HepG2 (cell line): ENCODE results near the gene TMEM100. TPM values are rescaled to one million over a fixed set of nuclear protein-coding genes. Genes with fewer than 3 reads are reported as not detected.

Experiments used
- ATAC-seq: fragments of 200-7000 bp; cut with Tn5 transposase; 3 replicates; pipeline ENCODE4 v1.9.1; 2020; ENCODE audit warnings: mild to moderate bottlenecking, moderate library complexity
- BruUV-seq: library from RNA; stranded (reverse); fragments of 400-500 nt; replicated peaks from 2 replicates; lab custom pipeline; 2021; lab: Mats Ljungman, UMichigan
- CTCF ChIA-PET: fragments of 300-600 bp; formaldehyde crosslinking; extraction: SDS; loops from one replicate; lab custom pipeline; 2021; ENCODE audit warnings: low total read pairs, inconsistent platforms, low intra/inter-chr PET ratio; lab: Yijun Ruan, JAX
- POLR2A ChIA-PET: fragments of 350-600 bp; sonication (Branson Sonifier 250); formaldehyde crosslinking; loops from one replicate; lab custom pipeline; 2020; ENCODE audit warnings: antibody characterized with exemption, inconsistent platforms; lab: Yijun Ruan, JAX
- DNase-seq: peaks from one replicate; pipeline ENCODE4 v3.0.0-alpha.2; 2015; ENCODE audit warnings: low spot score
- FAIRE-seq: peaks from 3 replicates; lab custom pipeline; 2011; peaks lifted over from hg19 to GRCh38; lab: Jason Lieb, UNC
- H2AFZ ChIP-seq: one replicate; pipeline ENCODE4 v1.6.1; 2011; ENCODE audit warnings: low read length, inconsistent platforms
- H3K27ac ChIP-seq: fragments of 300-600 bp; 3 replicates; pipeline ENCODE4 v1.8.0; 2011; ENCODE audit warnings: mixed run types, mild to moderate bottlenecking, mixed read lengths, low read length, inconsistent platforms; ENCODE audit not compliant: insufficient read depth; ENCODE audit errors: extremely low read length
- H3K27me3 ChIP-seq, 2 experiments: fragments of 200-600 bp in 1 of 2; 2 replicates in 1 of 2; 3 replicates in 1 of 2; pipeline versions ENCODE4 v1.6.0 to v1.8.0; 2011; ENCODE audit warnings: low read length in 2 of 2, mild to moderate bottlenecking in 2 of 2, moderate library complexity in 2 of 2, inconsistent platforms in 1 of 2; ENCODE audit not compliant: insufficient read depth in 2 of 2, control insufficient read depth in 1 of 2
- H3K36me3 ChIP-seq, 2 experiments: fragments of 200-600 bp in 1 of 2; replicated peaks in 1 of 2; 2 replicates in 1 of 2; 3 replicates in 1 of 2; pipeline versions ENCODE4 v1.5.1 to v1.8.0; 2011; ENCODE audit warnings: low read length in 2 of 2, inconsistent platforms in 1 of 2; ENCODE audit not compliant: insufficient read depth in 2 of 2, control insufficient read depth in 1 of 2
- H3K4me1 ChIP-seq: 2 replicates; pipeline ENCODE4 v1.5.1; 2012; ENCODE audit warnings: low read length, inconsistent platforms; ENCODE audit not compliant: insufficient read depth
- H3K4me2 ChIP-seq: 2 replicates; pipeline ENCODE4 v1.6.0; 2011; ENCODE audit warnings: low read depth, low read length, inconsistent platforms
- H3K4me3 ChIP-seq, 3 experiments: fragments of 200-600 bp in 1 of 3; sonication (generic), shearing (Covaris generic) in 1 of 3; replicated peaks in 1 of 3; 2 replicates each; pipeline ENCODE4 v1.5.1; 2011 to 2016; ENCODE audit warnings: low read length in 3 of 3, inconsistent platforms in 2 of 3, low read depth in 2 of 3, mild to moderate bottlenecking in 2 of 3, control low read depth in 1 of 3, mixed read lengths in 1 of 3; ENCODE audit not compliant: insufficient read depth in 1 of 3
- H3K79me2 ChIP-seq: one replicate; pipeline ENCODE4 v1.6.1; 2011; ENCODE audit warnings: low read length, inconsistent platforms; ENCODE audit not compliant: insufficient read depth
- H3K9ac ChIP-seq: 2 replicates; pipeline ENCODE4 v1.6.0; 2011; ENCODE audit warnings: mild to moderate bottlenecking, low read depth, low read length, inconsistent platforms; ENCODE audit not compliant: insufficient read depth
- H3K9me3 ChIP-seq: 2 replicates; pipeline ENCODE4 v1.5.1; 2012; ENCODE audit warnings: mild to moderate bottlenecking, low read length
- H4K20me1 ChIP-seq: 2 replicates; pipeline ENCODE4 v1.6.0; 2011; ENCODE audit warnings: inconsistent platforms, mild to moderate bottlenecking, low read length, moderate library complexity; ENCODE audit not compliant: insufficient read depth
- GMEB2 ChIP-seq: IDR thresholded peaks from 2 replicates; pipeline ENCODE4 v1.6.1; 2016; ENCODE audit warnings: missing biosample characterization, missing genetic modification reagents, low read depth
- RXRB ChIP-seq: IDR thresholded peaks from 2 replicates; pipeline ENCODE4 v1.6.1; 2016; ENCODE audit warnings: borderline replicate concordance, missing genetic modification reagents, missing compliant biosample characterization
- TERF1 ChIP-seq: sonication (generic); formaldehyde crosslinking; IDR thresholded peaks from 2 replicates; pipeline ENCODE4 v1.8.0; 2022; ENCODE audit warnings: mild to moderate bottlenecking, missing genetic modification reagents, moderate library complexity
- ZNF230 ChIP-seq: sonication (generic); formaldehyde crosslinking; IDR thresholded peaks from 2 replicates; pipeline ENCODE4 v1.4.0; 2020; ENCODE audit warnings: mild to moderate bottlenecking, missing genetic modification reagents
- WGBS: methylation state at CpG from one replicate; pipeline ENCODE4 v1.1.6; 2017; ENCODE audit warnings: low lambda C conversion rate; 5-methylcytosine and 5-hydroxymethylcytosine counted together
- in situ Hi-C: cut with HindIII; loops from 2 replicates; pipeline ENCODE4 v1.10.0; 2017; ENCODE audit warnings: low pct_unique_long_range_greater_than_20kb; ENCODE audit not compliant: extremely low pct_ligation_motif_present
- intact Hi-C: fragments of 100-400 bp; cut with micrococcal nuclease; formaldehyde crosslinking; loops from one replicate; pipeline ENCODE4 v1.10.0; 2022; ENCODE audit not compliant: unreplicated experiment
- polyA plus RNA-seq, 8 experiments: library from polyadenylated mRNA; depleted of rRNA in 3 of 8; stranded (reverse) in 7 of 8; unstranded in 1 of 8; fragments of >200 nt; fragmentation: Illumina TruSeq in 4 of 8; extraction: Trizol in 4 of 8; gene quantifications; 2 replicates each; pipeline versions ENCODE4 v1.2.1 to v1.2.3, GENCODE V29; 2011 to 2016; ENCODE audit warnings: low read depth in 4 of 8, missing spikeins in 1 of 8, mixed read lengths in 1 of 8; ENCODE audit not compliant: insufficient read depth in 1 of 8
- total RNA-seq, 5 experiments: library from RNA; depleted of rRNA; stranded (reverse); fragments of >200 nt; fragmentation: Illumina TruSeq; extraction: Trizol; gene quantifications; 2 replicates each; pipeline ENCODE4 v1.2.3, GENCODE V29; 2016; ENCODE audit warnings: low read depth in 1 of 5
- TF ChIP-seq, protein P1 (sequence below): sonication (generic); formaldehyde crosslinking; IDR thresholded peaks from 2 replicates; pipeline ENCODE4 v1.4.0; 2020; ENCODE audit warnings: mild to moderate bottlenecking, missing genetic modification reagents
- TF ChIP-seq, protein P2 (sequence below): sonication (generic); formaldehyde crosslinking; IDR thresholded peaks from 2 replicates; pipeline ENCODE4 v1.4.0; 2020; ENCODE audit warnings: missing genetic modification reagents
- TF ChIP-seq, protein P3 (sequence below): sonication (generic); formaldehyde crosslinking; IDR thresholded peaks from 2 replicates; pipeline ENCODE4 v1.5.1; 2020; ENCODE audit warnings: mild to moderate bottlenecking, missing genetic modification reagents
- TF ChIP-seq, protein P4 (sequence below): sonication (generic); formaldehyde crosslinking; IDR thresholded peaks from 2 replicates; pipeline ENCODE4 v1.5.1; 2020; ENCODE audit warnings: missing genetic modification reagents, mild to moderate bottlenecking, borderline replicate concordance

TMEM100 gene
- total and polyA plus RNA-seq, 2 of the 13 experiments (the other 11 are each of a cell fraction or from before 2014, with no cell fraction given): not detected

DNA sequence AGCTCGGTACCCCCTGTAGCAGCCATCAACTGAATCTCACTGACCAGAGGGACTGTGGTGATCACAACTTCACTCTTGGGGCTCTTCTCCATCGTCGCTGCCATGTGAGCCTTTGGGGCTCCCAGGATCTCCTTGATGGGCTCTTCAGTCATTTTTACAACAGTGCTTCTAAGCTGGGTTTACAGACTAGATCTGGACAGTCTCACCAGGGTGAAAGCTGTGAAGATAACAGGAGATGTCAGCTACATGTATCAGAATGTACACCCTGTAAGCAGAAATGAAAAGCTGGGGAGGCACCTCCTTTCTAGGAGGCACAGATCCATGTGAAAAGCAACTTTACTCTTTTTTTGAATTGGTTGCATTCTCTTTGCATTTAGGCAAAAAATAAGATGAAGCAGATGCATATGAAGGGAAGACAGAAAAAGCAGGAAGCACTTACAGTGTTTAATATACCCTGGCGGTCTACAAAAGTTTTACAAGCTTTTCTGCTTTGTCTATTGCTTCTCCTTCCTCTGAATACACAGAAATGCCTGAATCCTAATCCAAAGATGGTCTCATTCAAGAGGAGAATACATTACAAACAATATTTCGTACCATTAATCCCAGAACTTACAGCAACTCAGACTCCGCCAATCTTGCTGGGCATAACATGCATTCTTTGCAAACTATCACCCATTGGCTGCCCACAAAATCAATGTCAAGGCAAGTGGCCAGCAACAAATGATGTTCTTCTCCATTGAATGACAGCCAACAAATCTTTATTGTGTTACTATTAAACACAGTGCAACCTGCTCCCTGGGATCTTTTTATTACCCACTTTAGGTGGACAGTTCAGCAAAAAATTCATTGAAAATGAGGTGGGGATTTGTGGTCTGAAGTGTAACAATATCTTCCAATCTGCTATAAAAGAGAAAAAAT, 1.5 kb downstream of the TMEM100 start:
- in situ Hi-C loops (no loop called here), intact Hi-C loops (no loop called here)
- Histone ChIP-seq H3K9me3 (no peaks in the 10 kb centered on the region), H3K27me3 (peaks cover 0 to 46% of the 10 kb centered on the region in 2 experiments; a peak in 3 of 5 replicates), H3K4me2 (no peak overlapping the region), H3K4me3 (no peak overlapping the region), H2AFZ (no peak overlapping the region), H3K4me1 (no peaks in the 10 kb centered on the region), H3K27ac (no peak overlapping the region), H3K79me2 (no peaks in the 10 kb centered on the region), H3K36me3 (no peaks in the 10 kb centered on the region), H3K9ac (no peak overlapping the region), H4K20me1 (no peaks in the 10 kb centered on the region)
- ChIA-PET POLR2A (interaction anchor here (0.5 kb wide), 1 partner anchor 13 kb away, joined by 3 read pairs; no protein-coding TSS in a partner anchor), CTCF (no interaction called here)
- no peak for DNase-seq
- ATAC-seq: no peak
- FAIRE-seq: no peak
- WGBS: 15% methylated on average over 6 of the region's 6 CpGs
- BruUV-seq: no TSS peak
- TF ChIP-seq, protein P1, sequence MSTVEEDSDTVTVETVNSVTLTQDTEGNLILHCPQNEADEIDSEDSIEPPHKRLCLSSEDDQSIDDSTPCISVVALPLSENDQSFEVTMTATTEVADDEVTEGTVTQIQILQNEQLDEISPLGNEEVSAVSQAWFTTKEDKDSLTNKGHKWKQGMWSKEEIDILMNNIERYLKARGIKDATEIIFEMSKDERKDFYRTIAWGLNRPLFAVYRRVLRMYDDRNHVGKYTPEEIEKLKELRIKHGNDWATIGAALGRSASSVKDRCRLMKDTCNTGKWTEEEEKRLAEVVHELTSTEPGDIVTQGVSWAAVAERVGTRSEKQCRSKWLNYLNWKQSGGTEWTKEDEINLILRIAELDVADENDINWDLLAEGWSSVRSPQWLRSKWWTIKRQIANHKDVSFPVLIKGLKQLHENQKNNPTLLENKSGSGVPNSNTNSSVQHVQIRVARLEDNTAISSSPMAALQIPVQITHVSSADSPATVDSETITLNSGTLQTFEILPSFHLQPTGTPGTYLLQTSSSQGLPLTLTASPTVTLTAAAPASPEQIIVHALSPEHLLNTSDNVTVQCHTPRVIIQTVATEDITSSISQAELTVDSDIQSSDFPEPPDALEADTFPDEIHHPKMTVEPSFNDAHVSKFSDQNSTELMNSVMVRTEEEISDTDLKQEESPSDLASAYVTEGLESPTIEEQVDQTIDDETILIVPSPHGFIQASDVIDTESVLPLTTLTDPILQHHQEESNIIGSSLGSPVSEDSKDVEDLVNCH (CRISPR knock-in tag): no peak
- TF ChIP-seq, protein P2, sequence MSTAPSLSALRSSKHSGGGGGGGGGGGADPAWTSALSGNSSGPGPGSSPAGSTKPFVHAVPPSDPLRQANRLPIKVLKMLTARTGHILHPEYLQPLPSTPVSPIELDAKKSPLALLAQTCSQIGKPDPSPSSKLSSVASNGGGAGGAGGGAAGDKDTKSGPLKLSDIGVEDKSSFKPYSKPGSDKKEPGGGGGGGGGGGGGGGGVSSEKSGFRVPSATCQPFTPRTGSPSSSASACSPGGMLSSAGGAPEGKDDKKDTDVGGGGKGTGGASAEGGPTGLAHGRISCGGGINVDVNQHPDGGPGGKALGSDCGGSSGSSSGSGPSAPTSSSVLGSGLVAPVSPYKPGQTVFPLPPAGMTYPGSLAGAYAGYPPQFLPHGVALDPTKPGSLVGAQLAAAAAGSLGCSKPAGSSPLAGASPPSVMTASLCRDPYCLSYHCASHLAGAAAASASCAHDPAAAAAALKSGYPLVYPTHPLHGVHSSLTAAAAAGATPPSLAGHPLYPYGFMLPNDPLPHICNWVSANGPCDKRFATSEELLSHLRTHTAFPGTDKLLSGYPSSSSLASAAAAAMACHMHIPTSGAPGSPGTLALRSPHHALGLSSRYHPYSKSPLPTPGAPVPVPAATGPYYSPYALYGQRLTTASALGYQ (CRISPR knock-in tag): no peak
- TF ChIP-seq, protein P3, sequence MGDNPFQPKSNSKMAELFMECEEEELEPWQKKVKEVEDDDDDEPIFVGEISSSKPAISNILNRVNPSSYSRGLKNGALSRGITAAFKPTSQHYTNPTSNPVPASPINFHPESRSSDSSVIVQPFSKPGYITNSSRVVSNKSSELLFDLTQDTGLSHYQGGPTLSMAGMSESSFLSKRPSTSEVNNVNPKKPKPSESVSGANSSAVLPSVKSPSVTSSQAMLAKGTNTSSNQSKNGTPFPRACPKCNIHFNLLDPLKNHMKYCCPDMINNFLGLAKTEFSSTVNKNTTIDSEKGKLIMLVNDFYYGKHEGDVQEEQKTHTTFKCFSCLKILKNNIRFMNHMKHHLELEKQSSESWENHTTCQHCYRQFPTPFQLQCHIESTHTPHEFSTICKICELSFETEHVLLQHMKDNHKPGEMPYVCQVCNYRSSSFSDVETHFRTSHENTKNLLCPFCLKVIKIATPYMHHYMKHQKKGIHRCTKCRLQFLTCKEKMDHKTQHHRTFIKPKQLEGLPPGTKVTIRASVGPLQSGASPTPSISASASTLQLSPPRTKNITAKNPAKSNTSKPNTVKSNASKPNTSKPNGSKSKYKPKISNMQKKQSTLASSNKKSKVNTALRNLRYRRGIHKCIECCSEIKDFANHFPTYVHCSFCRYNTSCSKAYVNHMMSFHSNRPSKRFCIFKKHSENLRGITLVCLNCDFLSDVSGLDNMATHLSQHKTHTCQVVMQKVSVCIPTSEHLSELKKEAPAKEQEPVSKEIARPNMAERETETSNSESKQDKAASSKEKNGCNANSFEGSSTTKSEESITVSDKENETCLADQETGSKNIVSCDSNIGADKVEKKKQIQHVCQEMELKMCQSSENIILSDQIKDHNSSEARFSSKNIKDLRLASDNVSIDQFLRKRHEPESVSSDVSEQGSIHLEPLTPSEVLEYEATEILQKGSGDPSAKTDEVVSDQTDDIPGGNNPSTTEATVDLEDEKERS (CRISPR knock-in tag): no peak
- TF ChIP-seq TERF1 (CRISPR knock-in tag) (no peak), GMEB2 (CRISPR knock-in tag) (no peak), RXRB (no peak), ZNF230 (no peak)
- TF ChIP-seq, protein P4, sequence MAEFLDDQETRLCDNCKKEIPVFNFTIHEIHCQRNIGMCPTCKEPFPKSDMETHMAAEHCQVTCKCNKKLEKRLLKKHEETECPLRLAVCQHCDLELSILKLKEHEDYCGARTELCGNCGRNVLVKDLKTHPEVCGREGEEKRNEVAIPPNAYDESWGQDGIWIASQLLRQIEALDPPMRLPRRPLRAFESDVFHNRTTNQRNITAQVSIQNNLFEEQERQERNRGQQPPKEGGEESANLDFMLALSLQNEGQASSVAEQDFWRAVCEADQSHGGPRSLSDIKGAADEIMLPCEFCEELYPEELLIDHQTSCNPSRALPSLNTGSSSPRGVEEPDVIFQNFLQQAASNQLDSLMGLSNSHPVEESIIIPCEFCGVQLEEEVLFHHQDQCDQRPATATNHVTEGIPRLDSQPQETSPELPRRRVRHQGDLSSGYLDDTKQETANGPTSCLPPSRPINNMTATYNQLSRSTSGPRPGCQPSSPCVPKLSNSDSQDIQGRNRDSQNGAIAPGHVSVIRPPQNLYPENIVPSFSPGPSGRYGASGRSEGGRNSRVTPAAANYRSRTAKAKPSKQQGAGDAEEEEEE (CRISPR knock-in tag): no peak
